ENCODE results near the gene PRKAG2.

Gene PRKAG2

GRCh38 chr7:151812967-151813366 lies 63.9 kb downstream of the PRKAG2 start:
- Histone ChIP-seq H2AFZ (ENCODE audit: low read depth, low read length) (no peak overlapping the region), H3K27me3 (ENCODE audit: insufficient read depth, low read length) (peaks cover 33% of the 10 kb centered on the region), H3K36me3 (ENCODE audit: insufficient read depth, low read length) (no peaks in the 10 kb centered on the region), H3K4me1 (ENCODE audit: insufficient read depth, low read length) (peaks cover 17% of the 10 kb centered on the region), H3K4me3 (ENCODE audit: low read length) (no peak overlapping the region), H3K9me3 (ENCODE audit: low read length) (no peaks in the 10 kb centered on the region)

- Histone ChIP-seq H3K9me3 (ENCODE audit: low read length) (no peaks in the 10 kb centered on the region), H3K4me1 (ENCODE audit: insufficient read depth, low read length) (peaks cover 17% of the 10 kb centered on the region), H3K4me3 (ENCODE audit: low read length) (no peak overlapping the region), H3K27me3 (ENCODE audit: insufficient read depth, low read length) (peaks cover 21% of the 10 kb centered on the region), H3K36me3 (ENCODE audit: insufficient read depth, low read length) (no peaks in the 10 kb centered on the region), H2AFZ (ENCODE audit: low read depth, low read length) (no peak overlapping the region)
Measured at GRCh38 chr7:151810441-151811232, 66.3 kb downstream of the PRKAG2 start.

DNA sequence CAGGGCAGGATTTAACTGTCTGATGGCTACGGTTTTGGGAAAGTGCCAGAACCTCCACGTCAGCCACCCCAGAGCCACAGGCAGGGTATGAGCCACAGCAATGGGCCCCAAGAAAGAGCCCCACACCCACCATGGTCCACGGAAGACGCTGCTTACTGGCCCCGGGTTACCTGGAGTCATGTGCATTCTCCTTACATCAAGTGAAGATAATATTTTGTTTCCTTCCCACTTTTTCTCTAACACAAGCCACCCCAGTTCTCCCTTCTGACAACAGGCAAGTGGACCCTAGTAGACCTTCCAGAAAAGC lies 67.1 kb downstream of the PRKAG2 start:
- H3K4me1 ChIP-seq (ENCODE audit: insufficient read depth, low read length), result peaks cover 15% of the 10 kb centered on the region
- H3K9me3 ChIP-seq (ENCODE audit: low read length), result peaks cover 2% of the 10 kb centered on the region
- no peak overlapping the region for H3K4me3 ChIP-seq (ENCODE audit: low read length)
- peaks cover 18% of the 10 kb centered on the region for H3K27me3 ChIP-seq (ENCODE audit: insufficient read depth, low read length)
- no peak overlapping the region for H2AFZ ChIP-seq (ENCODE audit: low read depth, low read length)
- H3K36me3 ChIP-seq (ENCODE audit: insufficient read depth, low read length), result no peaks in the 10 kb centered on the region

- Histone ChIP-seq H3K4me3 (ENCODE audit: low read length) (no peak overlapping the region), H3K4me1 (ENCODE audit: insufficient read depth, low read length) (peaks cover 9% of the 10 kb centered on the region), H3K9me3 (ENCODE audit: low read length) (peaks cover 2% of the 10 kb centered on the region), H2AFZ (ENCODE audit: low read depth, low read length) (no peak overlapping the region), H3K36me3 (ENCODE audit: insufficient read depth, low read length) (no peaks in the 10 kb centered on the region), H3K27me3 (ENCODE audit: insufficient read depth, low read length) (peaks cover 15% of the 10 kb centered on the region)
Measured at GRCh38 chr7:151809146-151809863, 67.6 kb downstream of the PRKAG2 start.

GRCh38 chr7:151808400-151809145 lies 68.3 kb downstream of the PRKAG2 start:
- Histone ChIP-seq H3K4me3 (ENCODE audit: low read length) (no peak overlapping the region), H3K4me1 (ENCODE audit: insufficient read depth, low read length) (peaks cover 2% of the 10 kb centered on the region), H3K9me3 (ENCODE audit: low read length) (peaks cover 2% of the 10 kb centered on the region), H3K27me3 (ENCODE audit: insufficient read depth, low read length) (peaks cover 14% of the 10 kb centered on the region), H3K36me3 (ENCODE audit: insufficient read depth, low read length) (no peaks in the 10 kb centered on the region), H2AFZ (ENCODE audit: low read depth, low read length) (no peak overlapping the region)

GRCh38 chr7:151807846-151808245 lies 69.1 kb downstream of the PRKAG2 start:
- Histone ChIP-seq H3K36me3 (ENCODE audit: insufficient read depth, low read length) (no peaks in the 10 kb centered on the region), H3K27me3 (ENCODE audit: insufficient read depth, low read length) (peaks cover 9% of the 10 kb centered on the region), H2AFZ (ENCODE audit: low read depth, low read length) (no peak overlapping the region), H3K9me3 (ENCODE audit: low read length) (peaks cover 2% of the 10 kb centered on the region), H3K4me3 (ENCODE audit: low read length) (no peak overlapping the region), H3K4me1 (ENCODE audit: insufficient read depth, low read length) (no peaks in the 10 kb centered on the region)

DNA sequence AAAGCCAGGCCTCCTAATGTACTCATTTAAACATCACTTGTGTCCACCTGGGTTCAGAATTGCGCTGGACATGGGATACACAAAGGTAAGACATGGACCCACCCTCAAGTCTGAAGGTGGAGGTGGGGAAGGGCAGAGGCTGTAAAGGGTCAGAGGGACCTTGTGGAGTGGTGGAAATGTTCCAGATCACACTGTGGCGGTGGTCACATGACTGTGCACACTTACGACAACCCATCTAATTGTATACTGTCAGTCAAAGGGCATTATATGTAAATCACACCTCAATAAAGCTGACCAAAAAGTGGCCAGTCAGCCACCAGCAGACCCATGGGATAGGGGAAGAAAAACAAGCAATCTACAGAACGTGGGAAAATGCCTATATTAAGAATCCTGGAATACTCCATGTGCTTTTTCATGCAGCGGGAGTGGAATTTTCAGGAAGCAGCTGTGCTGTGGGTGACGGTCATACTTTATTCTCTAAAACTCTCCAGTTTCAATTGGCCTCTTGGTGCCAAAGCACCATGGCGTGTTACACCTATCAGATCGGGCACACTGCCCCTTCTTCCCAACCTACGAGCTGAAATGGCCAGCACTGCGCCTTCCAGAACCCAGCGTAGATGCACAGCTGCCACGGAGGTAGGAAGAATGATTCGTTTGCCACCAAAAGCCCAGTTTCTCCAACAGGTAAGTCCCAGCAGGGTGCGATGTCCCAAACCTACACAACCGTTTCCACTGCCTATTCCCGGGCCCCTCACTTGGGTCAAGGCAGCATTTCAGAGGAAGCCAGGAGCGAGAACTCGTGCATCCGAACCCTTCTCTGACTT lies 69.8 kb downstream of the PRKAG2 start:
- Histone ChIP-seq H3K4me3 (ENCODE audit: low read length) (no peak overlapping the region), H3K27me3 (ENCODE audit: insufficient read depth, low read length) (peaks cover 6% of the 10 kb centered on the region), H3K36me3 (ENCODE audit: insufficient read depth, low read length) (no peaks in the 10 kb centered on the region), H2AFZ (ENCODE audit: low read depth, low read length) (no peak overlapping the region), H3K9me3 (ENCODE audit: low read length) (peaks cover 2% of the 10 kb centered on the region), H3K4me1 (ENCODE audit: insufficient read depth, low read length) (no peaks in the 10 kb centered on the region)

- Histone ChIP-seq H3K9me3 (ENCODE audit: low read length) (peaks cover 2% of the 10 kb centered on the region), H3K36me3 (ENCODE audit: insufficient read depth, low read length) (no peaks in the 10 kb centered on the region), H2AFZ (ENCODE audit: low read depth, low read length) (no peak overlapping the region), H3K27me3 (ENCODE audit: insufficient read depth, low read length) (peaks cover 7% of the 10 kb centered on the region), H3K4me3 (ENCODE audit: low read length) (no peak overlapping the region), H3K4me1 (ENCODE audit: insufficient read depth, low read length) (no peaks in the 10 kb centered on the region)
Measured at GRCh38 chr7:151806204-151806603, 70.7 kb downstream of the PRKAG2 start.

DNA sequence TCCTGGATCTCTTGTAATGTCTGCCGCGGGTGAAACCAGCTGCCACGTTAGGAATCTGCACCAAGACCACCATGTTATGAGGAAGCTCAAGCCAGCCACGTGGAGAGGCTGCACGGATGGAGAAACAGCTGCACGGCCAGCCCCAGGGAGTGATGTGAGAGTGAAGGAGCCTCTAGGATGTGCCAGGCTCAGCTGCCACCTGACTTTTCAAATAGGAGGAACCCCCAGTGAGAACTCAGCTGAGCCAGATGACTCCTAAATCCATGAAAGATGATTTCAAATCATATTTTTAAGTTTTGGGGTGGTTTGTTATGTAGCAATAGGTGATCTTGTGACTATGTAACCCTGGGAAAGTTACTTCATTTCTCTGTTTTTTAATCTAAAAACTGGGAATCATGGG lies 71.7 kb downstream of the PRKAG2 start:
- H3K36me3 ChIP-seq (ENCODE audit: insufficient read depth, low read length), result no peaks in the 10 kb centered on the region
- H3K27me3 ChIP-seq (ENCODE audit: insufficient read depth, low read length), result peaks cover 7% of the 10 kb centered on the region
- peaks cover 2% of the 10 kb centered on the region for H3K9me3 ChIP-seq (ENCODE audit: low read length)
- H3K4me3 ChIP-seq (ENCODE audit: low read length), result no peak overlapping the region
- H3K4me1 ChIP-seq (ENCODE audit: insufficient read depth, low read length), result no peaks in the 10 kb centered on the region
- no peak overlapping the region for H2AFZ ChIP-seq (ENCODE audit: low read depth, low read length)

- Histone ChIP-seq H3K4me1 (ENCODE audit: insufficient read depth, low read length) (no peaks in the 10 kb centered on the region), H3K9me3 (ENCODE audit: low read length) (peaks cover 2% of the 10 kb centered on the region), H3K27me3 (ENCODE audit: insufficient read depth, low read length) (peaks cover 7% of the 10 kb centered on the region), H3K4me3 (ENCODE audit: low read length) (no peak overlapping the region), H2AFZ (ENCODE audit: low read depth, low read length) (no peak overlapping the region), H3K36me3 (ENCODE audit: insufficient read depth, low read length) (no peaks in the 10 kb centered on the region)
Measured at GRCh38 chr7:151804756-151805155, 72.2 kb downstream of the PRKAG2 start.

DNA sequence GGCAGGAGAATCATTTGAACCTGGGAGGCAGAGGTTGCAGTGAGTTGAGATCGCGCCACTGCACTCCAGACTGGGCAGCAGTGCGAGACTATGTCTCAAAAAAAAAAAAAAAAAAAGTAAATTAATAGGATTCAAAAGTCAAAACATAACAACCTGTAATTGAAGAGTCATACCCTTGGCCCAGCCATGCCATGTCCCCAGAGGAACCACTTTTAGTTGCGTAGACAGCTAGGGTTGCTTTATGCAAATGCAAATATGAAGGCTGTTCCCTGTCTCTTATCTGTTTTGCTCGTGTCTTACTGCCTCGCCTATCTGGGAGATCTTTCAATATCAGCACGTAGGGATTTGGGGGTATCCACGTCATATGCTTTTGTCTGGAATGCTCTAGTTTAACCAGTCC lies 73.1 kb downstream of the PRKAG2 start:
- Histone ChIP-seq H3K4me3 (ENCODE audit: low read length) (no peak overlapping the region), H3K9me3 (ENCODE audit: low read length) (peaks cover 2% of the 10 kb centered on the region), H3K4me1 (ENCODE audit: insufficient read depth, low read length) (no peaks in the 10 kb centered on the region), H3K36me3 (ENCODE audit: insufficient read depth, low read length) (no peaks in the 10 kb centered on the region), H3K27me3 (ENCODE audit: insufficient read depth, low read length) (peaks cover 7% of the 10 kb centered on the region), H2AFZ (ENCODE audit: low read depth, low read length) (no peak overlapping the region)

DNA sequence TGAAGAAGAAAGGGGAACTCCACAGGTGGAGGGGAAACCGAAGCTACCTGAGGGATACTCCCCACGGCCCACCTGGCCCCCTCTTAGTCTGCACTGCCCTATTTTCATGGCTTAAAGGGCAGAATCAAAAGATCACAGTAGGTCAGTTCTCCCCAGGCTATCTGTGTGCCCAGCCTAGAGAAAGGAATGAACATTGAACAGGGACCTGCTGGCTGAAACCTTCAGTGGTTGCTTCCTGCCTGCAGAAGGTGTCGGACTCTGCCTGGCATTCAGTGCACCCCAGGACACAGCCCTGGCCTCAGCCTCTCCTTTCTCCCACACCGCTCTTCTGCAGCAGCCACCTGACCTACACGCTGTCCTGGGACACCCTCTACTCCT lies 74.5 kb downstream of the PRKAG2 start:
- Histone ChIP-seq H3K36me3 (ENCODE audit: insufficient read depth, low read length) (no peaks in the 10 kb centered on the region), H3K4me3 (ENCODE audit: low read length) (no peak overlapping the region), H3K27me3 (ENCODE audit: insufficient read depth, low read length) (peaks cover 7% of the 10 kb centered on the region), H3K9me3 (ENCODE audit: low read length) (peaks cover 2% of the 10 kb centered on the region), H2AFZ (ENCODE audit: low read depth, low read length) (no peak overlapping the region), H3K4me1 (ENCODE audit: insufficient read depth, low read length) (no peaks in the 10 kb centered on the region)
